GM18951 (cell line): ENCODE measurements around the gene SPATA19.

Experiments used
- POLR2A ChIP-seq: IDR thresholded peaks from 4 replicates; pipeline ENCODE4 v1.6.1; 2011; ENCODE audit warnings: mild to moderate bottlenecking; ENCODE audit not compliant: insufficient read length, insufficient read depth; ENCODE audit errors: extremely low read depth
- in situ Hi-C: fragments of 300-500 bp; cut with MboI; formaldehyde crosslinking; loops from one replicate; pipeline ENCODE4 v1.12.0; 2022; ENCODE audit warnings: low sequenced_read_pairs, mixed read lengths, inconsistent platforms; ENCODE audit not compliant: unreplicated experiment

SPATA19 gene

GRCh38 chr11:133819114-133819513, 26.2 kb downstream of the SPATA19 start:
- in situ Hi-C loops = loop anchor here (25.0 kb wide), 1 partner anchor 682 kb away; no protein-coding TSS in a partner anchor
- TF ChIP-seq POLR2A = no peak

- TF ChIP-seq POLR2A = no peak
- in situ Hi-C loops = loop anchor here (25.0 kb wide), 1 partner anchor 681 kb away; no protein-coding TSS in a partner anchor
Measured at GRCh38 chr11:133818302-133818701, 27.0 kb downstream of the SPATA19 start.

DNA sequence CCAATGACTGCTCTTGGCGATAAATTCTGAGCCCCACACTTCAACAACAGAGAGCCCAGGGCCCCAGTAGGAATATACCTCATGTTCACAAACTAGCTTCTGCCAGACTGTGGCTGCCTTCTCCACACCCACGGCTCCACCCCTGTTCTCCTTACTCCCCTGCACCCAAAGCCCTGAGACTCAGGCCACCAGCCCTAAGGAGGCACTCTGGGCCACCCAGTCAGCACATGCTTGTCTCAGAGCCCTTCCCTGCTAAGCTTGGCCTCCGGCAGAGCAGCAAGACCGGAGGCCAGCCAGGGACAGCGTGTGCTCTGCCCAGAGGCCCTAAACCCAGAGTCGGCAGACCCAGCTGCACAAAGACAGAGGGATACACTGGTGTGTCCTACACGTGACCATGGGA, 27.9 kb downstream of the SPATA19 start:
- TF ChIP-seq POLR2A = no peak
- in situ Hi-C loops = loop anchor here (25.0 kb wide), 1 partner anchor 680 kb away; no protein-coding TSS in a partner anchor

DNA sequence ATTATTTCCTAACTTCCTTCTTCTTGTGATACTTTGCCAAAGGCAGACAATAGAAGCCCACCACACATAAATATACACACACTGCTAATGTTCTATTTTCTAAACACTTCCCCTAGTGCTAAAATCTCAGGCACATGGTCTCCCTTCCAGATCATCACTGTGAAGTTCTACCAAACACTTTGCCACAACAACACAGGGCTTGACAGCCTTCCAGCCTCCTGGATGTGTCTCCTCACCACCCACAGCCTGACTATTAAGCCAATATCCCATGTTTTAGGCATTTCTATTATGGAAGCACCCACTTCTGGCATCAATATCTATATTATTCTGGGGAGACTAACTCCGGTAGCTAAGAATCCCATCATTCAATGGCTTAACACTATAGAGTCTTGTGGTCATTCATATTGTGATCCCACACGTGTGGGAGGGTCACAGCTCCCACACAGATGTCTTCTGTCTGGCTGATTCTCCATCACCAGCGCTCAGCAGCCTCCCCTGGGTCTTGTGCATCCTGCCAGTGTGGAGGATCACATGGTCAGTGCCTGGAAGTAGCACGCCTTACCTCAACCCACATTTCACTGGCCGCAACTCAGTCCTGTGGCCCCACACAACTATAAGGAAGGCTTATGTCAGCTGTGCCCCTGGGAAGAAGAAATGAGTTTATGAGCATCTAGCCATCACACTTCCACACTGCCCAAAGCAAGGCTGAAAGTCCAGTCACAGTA, 29.0 kb downstream of the SPATA19 start:
- in situ Hi-C loops = loop anchor here (25.0 kb wide), 1 partner anchor 679 kb away; no protein-coding TSS in a partner anchor
- no peak for TF ChIP-seq POLR2A

DNA sequence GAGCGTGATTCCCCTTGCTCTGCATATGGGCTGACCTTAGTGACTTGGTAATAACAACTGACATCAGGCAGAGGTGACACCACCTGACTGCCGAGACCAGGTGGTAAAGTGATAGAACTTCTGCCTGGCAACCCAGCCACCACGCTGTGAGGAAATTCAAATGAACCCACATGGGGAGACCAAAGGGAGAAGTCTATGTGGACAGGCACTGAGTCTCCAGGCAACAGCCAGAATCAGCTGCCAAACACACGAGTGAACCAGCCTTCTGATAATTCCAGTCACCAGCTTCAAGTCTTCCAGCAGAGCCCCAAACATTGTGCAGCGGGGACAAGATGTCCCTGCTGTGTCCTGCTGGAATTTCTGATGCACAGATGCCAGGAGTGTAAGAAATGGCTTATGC, 29.7 kb downstream of the SPATA19 start:
- in situ Hi-C loops = loop anchor here (25.0 kb wide), 1 partner anchor 678 kb away; no protein-coding TSS in a partner anchor
- no peak for TF ChIP-seq POLR2A

DNA sequence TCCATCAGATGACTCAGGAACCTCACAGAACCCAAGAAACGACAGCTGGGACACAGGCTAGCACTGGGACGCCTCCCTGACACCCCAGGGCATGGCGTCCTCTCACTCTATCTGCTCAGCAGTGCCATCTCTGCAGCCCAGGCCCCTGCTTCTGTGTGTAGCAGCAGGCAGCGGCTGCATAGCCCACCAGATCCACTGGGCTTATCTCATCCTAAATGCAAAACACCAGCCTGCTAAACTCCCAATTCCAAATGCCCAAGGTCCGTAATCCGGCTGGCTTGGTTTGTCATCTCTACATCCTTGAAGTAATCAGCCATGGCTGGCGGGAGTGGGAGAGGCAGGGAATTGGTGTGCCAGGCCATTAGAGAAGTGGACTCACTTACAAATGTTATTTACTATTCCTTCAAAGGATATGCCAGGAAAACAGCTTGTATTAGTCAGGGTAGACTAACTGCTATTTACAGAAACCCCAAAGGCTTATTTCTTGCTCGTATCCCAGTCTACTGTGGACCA, 30.7 kb downstream of the SPATA19 start:
- in situ Hi-C loops = loop anchor here (25.0 kb wide), 1 partner anchor 677 kb away; no protein-coding TSS in a partner anchor
- no peak for TF ChIP-seq POLR2A

GRCh38 chr11:133811850-133812685, 33.2 kb downstream of the SPATA19 start:
- TF ChIP-seq POLR2A = no peak
- in situ Hi-C loops = loop anchor here (25.0 kb wide), 1 partner anchor 675 kb away; no protein-coding TSS in a partner anchor

DNA sequence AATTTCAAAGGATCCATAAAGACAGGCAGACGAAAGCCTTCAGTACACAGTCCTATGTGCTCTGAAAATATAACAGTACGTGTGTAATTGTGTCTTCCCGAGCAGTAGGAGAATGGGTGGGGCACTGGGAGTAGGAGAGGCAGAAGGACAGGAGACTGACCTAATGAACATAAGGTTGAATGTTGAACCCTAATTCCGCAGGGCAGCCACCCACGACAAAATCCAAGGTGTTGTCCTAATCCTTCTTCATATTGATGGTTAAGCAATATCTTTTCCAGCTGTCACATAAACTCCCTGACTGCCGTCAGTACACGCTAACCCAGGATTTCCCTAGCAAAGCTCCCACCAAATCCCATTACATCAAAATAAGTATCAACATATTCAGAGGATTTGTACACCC, 34.5 kb downstream of the SPATA19 start:
- in situ Hi-C loops = loop anchor here (25.0 kb wide), 1 partner anchor 673 kb away; no protein-coding TSS in a partner anchor

GRCh38 chr11:133809569-133810491, 35.5 kb downstream of the SPATA19 start:
- no peak for TF ChIP-seq POLR2A
- in situ Hi-C loops = loop anchor here (25.0 kb wide), 1 partner anchor 673 kb away; no protein-coding TSS in a partner anchor

More for the DNA sequence above, 34.5 kb downstream of the SPATA19 start:
- no peak for TF ChIP-seq POLR2A

DNA sequence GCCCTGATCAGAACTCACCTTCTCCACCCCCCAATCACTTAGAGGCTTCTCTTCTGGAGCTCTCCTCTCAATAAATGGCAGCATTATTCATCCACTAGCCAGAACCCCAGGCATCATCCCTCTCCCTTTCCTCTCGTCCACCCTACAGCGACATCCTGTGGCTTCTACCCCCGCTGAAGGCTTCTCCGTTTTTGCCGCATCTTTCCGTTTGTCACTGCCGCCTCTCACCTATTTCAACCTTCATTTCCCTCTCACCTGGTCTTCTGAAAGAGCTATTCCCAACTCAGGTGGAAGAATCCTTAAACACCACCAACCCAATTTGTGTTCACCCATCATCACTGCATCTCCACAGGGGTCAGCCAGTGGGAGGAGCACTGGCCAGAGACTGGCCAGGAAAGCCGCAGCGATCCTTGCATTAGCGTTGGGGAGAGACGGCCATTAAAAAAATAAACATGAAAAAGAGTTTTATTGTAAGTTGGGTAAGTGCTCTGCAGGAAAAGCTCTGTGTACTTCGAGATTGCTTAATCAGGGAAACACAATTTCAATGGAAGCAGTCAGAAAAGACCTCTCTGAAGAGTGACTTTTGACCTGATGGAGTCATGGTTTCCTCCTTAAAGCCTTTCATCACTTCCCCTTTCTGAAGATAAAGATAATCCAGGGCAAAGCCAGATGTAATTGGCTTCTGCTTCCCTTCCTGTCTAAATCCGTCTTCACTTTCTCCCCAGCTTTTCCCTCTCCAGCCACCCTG, 36.7 kb downstream of the SPATA19 start:
- no peak for TF ChIP-seq POLR2A
- in situ Hi-C loops = loop anchor here (25.0 kb wide), 1 partner anchor 671 kb away; no protein-coding TSS in a partner anchor

- in situ Hi-C loops = loop anchor here (25.0 kb wide), 1 partner anchor 666 kb away; no protein-coding TSS in a partner anchor
- no peak for TF ChIP-seq POLR2A
Measured at GRCh38 chr11:133803026-133803425, 42.3 kb downstream of the SPATA19 start.
